UCSD-AML1 (cell line): ENCODE results near the gene ALOX15B.
A peak's percentile ranks its signal among the peaks of the same experiment; 100 is the strongest.
"Not testable (repeated sequence)": the region's sequence is repeated elsewhere in the genome, so short reads cannot be mapped to it uniquely, and the experiment has no call there.

ENCODE experiments used
- DNase-seq: peaks from one replicate; lab custom pipeline; 2025; ENCODE audit not compliant: unreplicated experiment; lab: John Stamatoyannopoulos, UW

The ALOX15B gene

GRCh38 chr17:8060274-8060673 is 21.4 kb downstream of the ALOX15B start:
- no peak for DNase-seq

DNA sequence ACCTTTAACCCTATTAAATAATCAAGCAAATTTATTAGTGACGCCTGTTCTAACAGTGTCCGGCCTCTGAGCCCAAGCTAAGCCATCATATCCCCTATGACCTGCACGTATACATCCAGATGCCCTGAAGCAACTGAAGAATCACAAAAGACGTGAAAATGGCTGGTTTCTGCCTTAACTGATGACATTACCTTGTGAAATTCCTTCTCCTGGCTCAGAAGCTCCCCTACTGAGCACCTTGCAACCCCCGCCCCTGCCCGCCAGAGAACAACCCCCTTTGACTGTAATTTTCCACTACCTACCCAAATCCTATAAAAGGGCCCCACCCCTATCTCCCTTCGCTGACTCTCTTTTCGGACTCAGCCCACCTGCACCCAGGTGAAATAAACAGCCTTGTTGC is 23.0 kb downstream of the ALOX15B start:
- not testable (repeated sequence) for DNase-seq

DNA sequence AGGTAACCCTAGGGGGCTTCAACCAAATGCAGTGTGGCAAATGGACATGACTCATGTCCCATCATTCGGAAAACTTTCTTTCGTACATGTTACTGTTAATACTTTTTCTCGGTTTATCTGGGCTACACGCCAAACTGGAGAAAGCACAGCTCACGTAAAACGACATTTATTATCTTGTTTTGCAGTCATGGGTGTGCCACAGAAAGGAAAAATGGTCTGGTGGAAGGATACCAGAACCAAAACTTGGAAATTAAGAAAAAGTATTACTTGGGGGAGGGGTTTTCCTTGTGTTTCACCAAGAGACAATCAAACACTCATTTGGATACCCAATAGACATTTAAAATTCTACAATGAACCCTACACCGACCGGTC is 23.6 kb downstream of the ALOX15B start:
- no peak for DNase-seq

- no peak for DNase-seq
These were observed 24.1 kb downstream of the ALOX15B start for GRCh38 chr17:8062807-8063483.

- DNase-seq = no peak
These were observed 25.1 kb downstream of the ALOX15B start for GRCh38 chr17:8063761-8064534.

DNA sequence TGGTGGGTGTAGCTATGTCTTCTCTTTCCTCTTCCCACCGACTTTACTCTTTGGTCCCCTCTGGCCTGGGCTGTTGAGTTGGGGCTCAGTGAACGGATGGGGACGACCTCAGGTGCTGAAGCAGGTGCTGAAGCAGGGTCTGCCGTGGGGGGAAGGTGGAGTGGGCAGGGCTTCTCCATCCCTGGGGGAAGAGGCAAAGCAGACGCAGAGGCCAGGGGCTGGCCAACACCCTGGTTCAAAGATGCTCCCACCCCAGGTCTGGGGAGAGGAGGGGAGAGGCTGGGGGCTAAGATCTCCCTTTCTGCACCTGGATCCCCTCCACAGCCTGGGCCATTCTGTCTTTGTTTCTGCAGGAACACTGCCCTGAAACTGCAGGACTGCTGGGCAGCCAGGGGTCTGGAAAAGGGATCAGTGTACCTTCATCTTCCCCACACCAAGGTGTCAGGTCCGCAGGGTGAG is 25.7 kb downstream of the ALOX15B start:
- DNase-seq = no peak

DNA sequence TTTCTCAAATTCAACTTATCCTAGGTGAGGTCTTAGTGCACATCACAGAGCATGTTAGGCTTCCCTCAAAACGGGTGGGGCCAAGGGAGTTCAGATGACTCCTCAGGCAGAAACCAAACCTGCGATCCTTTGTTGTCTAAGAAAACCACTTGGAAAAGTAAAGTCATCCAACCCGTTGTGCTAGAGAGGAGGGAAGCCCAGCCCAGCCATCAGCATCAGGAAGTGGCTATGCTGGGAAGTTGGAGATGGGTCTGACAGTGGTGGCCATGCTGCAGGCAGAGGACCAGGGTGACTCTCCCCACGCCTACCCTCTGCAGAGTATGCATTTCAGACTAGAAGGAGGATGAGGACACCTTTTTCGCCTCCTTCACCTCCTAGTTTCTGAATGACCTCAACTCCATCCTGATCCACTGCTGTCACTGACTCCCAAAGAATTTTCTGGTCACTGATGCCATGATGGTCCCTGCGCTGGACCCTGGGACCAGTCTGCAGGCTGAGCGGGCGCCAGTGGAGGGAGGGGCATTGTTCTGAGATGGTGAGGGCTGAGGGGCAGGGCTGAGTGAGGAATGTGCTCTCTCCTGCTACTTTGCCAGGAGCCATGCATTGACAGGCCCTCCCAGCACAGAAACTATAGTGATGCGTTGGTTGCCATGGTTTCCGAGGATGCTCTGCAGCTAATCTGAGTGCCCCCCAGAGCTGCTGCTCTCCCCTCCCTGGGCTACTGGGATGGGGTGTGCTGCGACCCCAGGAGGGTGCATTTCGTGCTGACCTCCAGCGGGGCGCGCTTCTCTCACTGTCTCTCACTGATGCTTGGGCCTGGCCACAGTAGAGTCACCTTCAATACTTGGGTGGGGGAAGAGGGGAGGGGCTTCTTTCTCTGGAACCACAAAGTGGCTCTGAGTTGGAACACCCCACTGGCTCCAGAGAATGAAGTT is 28.2 kb downstream of the ALOX15B start:
- no peak for DNase-seq

DNA sequence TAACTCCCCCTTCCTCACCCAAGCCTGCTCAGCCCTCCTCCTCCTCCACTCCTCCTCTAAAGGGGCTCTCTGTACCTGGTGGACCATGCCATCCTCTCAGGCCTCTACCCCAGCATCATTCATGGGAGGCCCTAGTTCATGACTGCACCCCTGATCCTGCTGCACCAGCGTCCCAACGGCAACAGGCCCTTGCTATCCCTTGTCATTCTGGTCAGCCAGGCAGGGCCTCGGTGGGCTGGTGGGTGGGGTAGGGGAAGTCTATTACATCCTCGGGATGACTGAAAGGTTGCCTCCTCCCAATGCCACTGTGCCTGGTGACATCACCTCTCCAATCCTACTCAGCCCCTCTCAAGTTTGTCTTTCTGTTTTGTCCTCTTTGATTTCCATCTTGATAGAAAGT is 28.9 kb downstream of the ALOX15B start:
- DNase-seq = no peak

DNA sequence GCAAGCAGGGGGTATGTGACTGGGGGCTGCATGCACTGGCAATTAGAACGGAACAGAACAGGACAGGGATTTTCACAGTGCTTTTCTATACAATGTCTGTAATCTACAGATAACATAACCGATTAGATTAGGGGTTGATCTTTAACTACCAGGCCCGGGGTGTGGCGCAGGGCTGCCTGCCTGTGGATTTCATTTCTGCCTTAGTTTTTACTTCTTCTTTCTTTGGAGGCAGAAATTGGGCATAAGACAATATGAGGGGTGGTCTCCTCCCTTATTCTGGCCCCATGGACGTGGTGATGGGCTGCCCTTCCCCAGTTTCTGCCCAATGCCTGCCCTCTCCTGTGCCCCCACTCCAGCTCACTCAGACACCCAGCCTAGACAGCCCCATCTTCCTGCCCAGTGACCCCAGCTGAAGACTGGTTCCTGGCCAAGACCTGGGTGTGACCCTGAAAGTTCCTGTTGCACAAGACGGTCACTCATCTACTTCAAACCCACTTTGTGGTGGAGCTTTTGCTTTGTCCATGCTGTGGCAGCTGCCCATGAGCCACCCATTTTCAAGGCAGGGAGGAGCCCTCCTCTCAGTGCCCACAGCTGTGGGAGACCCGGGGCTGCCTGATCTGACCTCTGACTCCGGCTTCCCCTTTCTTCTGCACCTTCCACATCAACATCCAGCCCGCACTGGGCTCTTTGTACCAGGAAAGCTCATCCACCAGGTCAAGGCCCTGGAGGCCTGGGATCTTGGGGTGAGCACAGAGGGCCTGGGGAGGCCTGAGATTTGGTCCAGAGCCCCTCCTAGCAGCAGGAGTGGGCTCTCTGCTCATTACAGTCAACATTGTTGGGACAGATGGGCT is 30.1 kb downstream of the ALOX15B start:
- no peak for DNase-seq

DNA sequence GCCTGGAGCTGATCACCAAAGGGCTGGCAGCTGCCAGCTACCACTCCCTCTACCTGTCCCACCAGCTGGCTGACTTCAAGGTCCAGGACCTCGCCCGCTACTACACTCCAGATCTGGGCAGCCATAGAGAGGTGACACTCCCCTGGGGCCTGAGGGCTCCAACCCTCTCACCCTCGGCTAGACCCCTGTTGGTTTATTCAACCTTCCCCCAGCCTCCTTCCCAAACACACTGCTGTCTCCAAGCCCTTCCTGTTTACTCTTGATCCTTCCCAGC is 30.7 kb downstream of the ALOX15B start:
- no peak for DNase-seq

GRCh38 chr17:8071496-8071895 is 32.6 kb downstream of the ALOX15B start:
- DNase-seq = no peak

- no peak for DNase-seq
These were observed 33.5 kb downstream of the ALOX15B start for GRCh38 chr17:8072341-8072728.

DNA sequence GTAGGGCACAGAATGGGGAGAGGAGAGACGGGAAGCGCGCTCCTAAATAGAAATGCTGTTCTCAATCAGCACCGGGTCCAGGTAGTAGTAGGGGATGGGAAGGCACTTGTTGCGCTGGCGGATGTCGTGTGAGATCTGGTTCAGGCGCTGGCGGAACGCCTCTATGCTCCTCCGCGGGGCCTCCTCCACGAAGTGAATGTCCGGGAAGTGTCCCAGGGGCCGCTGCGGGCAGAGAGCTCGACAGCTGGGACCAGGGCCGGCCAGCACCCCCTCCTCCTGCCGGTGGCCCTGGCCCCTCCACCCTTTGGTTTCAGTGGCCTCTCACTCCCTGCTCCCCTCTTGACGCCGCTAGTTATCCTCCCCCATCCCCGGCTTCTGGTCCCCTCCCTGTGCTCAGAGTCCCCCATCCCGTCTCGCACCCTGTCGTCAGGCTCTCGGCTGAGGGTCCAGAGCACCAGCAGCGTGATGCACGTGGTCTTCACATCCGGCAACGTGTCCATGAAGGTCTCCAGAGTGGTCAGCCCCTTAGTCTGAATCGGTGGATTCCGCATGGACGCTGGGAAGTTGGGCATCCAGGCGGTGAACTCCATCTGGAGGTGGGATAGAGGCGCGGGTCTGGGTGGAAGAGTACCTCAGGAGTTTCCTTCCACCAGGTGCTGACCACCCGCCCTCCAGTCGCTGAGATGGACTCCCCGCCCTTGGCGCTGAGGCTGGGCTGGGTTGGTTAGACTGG is 34.0 kb downstream of the ALOX15B start:
- DNase-seq = no peak

DNA sequence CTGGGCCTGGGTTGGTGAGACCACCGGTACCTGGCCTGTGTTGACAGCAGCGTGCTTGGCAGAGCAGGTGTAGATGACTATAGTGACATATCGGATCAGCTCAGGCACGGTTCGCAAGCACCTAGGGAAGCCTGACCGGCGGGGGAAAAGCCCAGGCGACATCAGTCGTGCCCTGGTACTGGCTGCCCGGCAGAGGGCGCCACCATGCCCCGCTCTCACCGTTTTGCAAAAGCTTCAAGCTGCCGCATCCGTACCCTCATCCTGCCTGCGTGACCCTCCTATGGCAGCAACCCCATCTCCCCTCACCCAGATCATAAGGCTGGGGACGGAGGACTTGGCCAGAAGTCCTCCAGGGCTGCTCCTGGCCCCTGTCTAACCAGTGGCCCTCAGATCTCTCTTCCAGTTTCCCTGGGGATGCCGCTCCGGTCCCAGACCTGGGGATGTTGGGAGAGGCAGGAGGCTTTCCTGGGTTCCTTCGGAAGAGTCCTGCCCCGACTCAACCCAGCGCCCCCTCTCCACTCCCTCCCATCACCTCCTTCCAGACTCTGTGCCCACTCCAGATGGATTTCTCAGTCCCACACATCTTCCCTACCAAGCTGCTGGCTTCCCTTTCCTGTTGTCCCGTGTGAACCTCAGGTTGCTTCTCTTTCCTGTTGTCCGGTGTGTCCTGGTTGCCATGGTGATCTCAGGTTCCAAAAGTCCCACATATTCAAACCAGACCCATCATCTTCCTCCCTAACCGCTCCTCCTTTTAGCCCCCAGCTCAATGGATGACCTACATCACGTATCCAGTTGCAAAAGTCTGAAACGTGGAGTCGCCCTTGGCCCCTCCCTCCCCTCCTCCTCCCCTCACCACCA is 35.0 kb downstream of the ALOX15B start:
- peak; percentile 71 for DNase-seq

DNA sequence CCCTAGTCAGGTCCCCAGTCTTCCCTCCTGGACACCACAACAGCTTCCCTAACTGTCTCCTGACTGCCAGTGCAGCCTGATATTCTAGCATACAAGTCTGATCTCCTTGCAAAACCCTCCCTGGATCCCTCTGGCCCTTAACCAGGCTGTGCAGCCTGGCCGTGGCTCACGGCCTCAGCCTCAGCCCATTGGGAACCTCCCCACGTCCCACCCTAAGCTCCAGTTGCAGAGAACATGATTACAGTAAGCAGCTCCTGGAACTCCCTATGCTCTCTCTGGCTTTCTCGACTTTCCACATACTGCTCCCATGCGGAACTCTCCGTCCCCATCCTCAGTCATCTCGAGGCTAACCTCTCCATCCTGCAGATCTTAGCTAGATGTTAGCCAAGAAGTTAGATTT is 35.7 kb downstream of the ALOX15B start:
- no peak for DNase-seq

GRCh38 chr17:8075081-8075480 is 36.2 kb downstream of the ALOX15B start:
- no peak for DNase-seq

- DNase-seq = no peak
These were observed 36.9 kb downstream of the ALOX15B start for GRCh38 chr17:8075574-8076342.

- no peak for DNase-seq
These were observed 37.8 kb downstream of the ALOX15B start for GRCh38 chr17:8076502-8077266.
